Esophagus squamous epithelium (tissue), 4 donors: ENCODE data around the gene C1QTNF9.
"Not testable (repeated sequence)": the region's sequence is repeated elsewhere in the genome, so short reads cannot be mapped to it uniquely, and the experiment has no call there.

Experiments
- CTCF ChIP-seq, 6 experiments: fragments of 450-650 bp in 4 of 6; fragments of 200-600 bp in 2 of 6; sonication (generic) in 2 of 6; IDR thresholded peaks; one replicate each; pipeline ENCODE4 v1.5.1; 2016 to 2019; ENCODE audit warnings: antibody characterized with exemption in 6 of 6, mild to moderate bottlenecking in 4 of 6, moderate library complexity in 4 of 6
- POLR2A ChIP-seq, 4 donors: fragments of 450-650 bp; IDR thresholded peaks; one replicate each; pipeline ENCODE4 v1.6.1; 2017; ENCODE audit warnings: antibody characterized with exemption in 4 of 4, mild to moderate bottlenecking in 4 of 4, moderate library complexity in 3 of 4

- TF ChIP-seq CTCF, POLR2A (IDR thresholded peaks at IDR 0.05): not testable (repeated sequence)
These were observed 40.6 kb downstream of the C1QTNF9 start for GRCh38 chr13:24349778-24350664.
